Nucleus accumbens (tissue), 56 donors: ENCODE measurements around the gene CACNA1D.
"Not testable (repeated sequence)": the region's sequence is repeated elsewhere in the genome, so short reads cannot be mapped to it uniquely, and the experiment has no call there.

Source experiments
- DNase-seq, 56 donors: peaks; one replicate each; lab custom pipeline; 2025; lab: John Stamatoyannopoulos, UW

The CACNA1D gene

GRCh38 chr3:53570081-53570480 lies 75.7 kb downstream of the CACNA1D start:
- DNase-seq = no peak

GRCh38 chr3:53570709-53571108 lies 76.3 kb downstream of the CACNA1D start:
- DNase-seq = no peak

GRCh38 chr3:53571264-53571663 lies 76.9 kb downstream of the CACNA1D start:
- DNase-seq = no peak

GRCh38 chr3:53572184-53572583 lies 77.8 kb downstream of the CACNA1D start:
- DNase-seq = not testable (repeated sequence)

GRCh38 chr3:53577506-53577905 lies 83.1 kb downstream of the CACNA1D start:
- DNase-seq = no peak

GRCh38 chr3:53579636-53580035 lies 85.2 kb downstream of the CACNA1D start:
- no peak for DNase-seq

- no peak for DNase-seq
These were observed 87.3 kb downstream of the CACNA1D start for GRCh38 chr3:53581671-53582070.

- no peak for DNase-seq
These were observed 88.8 kb downstream of the CACNA1D start for GRCh38 chr3:53583161-53583690.

- no peak for DNase-seq
These were observed 90.6 kb downstream of the CACNA1D start for GRCh38 chr3:53585049-53585448.

GRCh38 chr3:53585627-53586026 lies 91.2 kb downstream of the CACNA1D start:
- DNase-seq = no peak

GRCh38 chr3:53588122-53588521 lies 93.7 kb downstream of the CACNA1D start:
- no peak for DNase-seq

- DNase-seq = no peak
These were observed 94.8 kb downstream of the CACNA1D start for GRCh38 chr3:53589201-53589600.

- DNase-seq = no peak
These were observed 95.4 kb downstream of the CACNA1D start for GRCh38 chr3:53589806-53590205.

GRCh38 chr3:53590606-53591005 lies 96.2 kb downstream of the CACNA1D start:
- DNase-seq = no peak

- DNase-seq = no peak
These were observed 97.2 kb downstream of the CACNA1D start for GRCh38 chr3:53591646-53592045.

GRCh38 chr3:53592862-53593261 lies 98.5 kb downstream of the CACNA1D start:
- DNase-seq = no peak

GRCh38 chr3:53593611-53594010 lies 99.2 kb downstream of the CACNA1D start:
- DNase-seq = no peak

GRCh38 chr3:53594276-53594675 lies 99.9 kb downstream of the CACNA1D start:
- no peak for DNase-seq

- DNase-seq = no peak
These were observed 101.2 kb downstream of the CACNA1D start for GRCh38 chr3:53595660-53596059.

- DNase-seq = no peak
These were observed 102.9 kb downstream of the CACNA1D start for GRCh38 chr3:53597136-53597915.

GRCh38 chr3:53599771-53600170 lies 105.4 kb downstream of the CACNA1D start:
- no peak for DNase-seq

GRCh38 chr3:53602866-53603265 lies 108.5 kb downstream of the CACNA1D start:
- no peak for DNase-seq
